H9 (cell line): ENCODE data around the gene ATP5PO. TPM values are rescaled to one million over a fixed set of nuclear protein-coding genes. Genes with fewer than 3 reads are reported as not detected.

Experiments used
- DNase-seq: peaks from one replicate; pipeline ENCODE4 v3.0.0-alpha.2; 2017
- H2AFZ ChIP-seq: one replicate; pipeline ENCODE4 v1.6.1; 2013; ENCODE audit warnings: mild to moderate bottlenecking, low read length, control low read depth, moderate library complexity
- H2AK5ac ChIP-seq: 2 replicates; pipeline ENCODE4 v1.6.1; 2013; ENCODE audit warnings: low read length, control low read depth, mixed read lengths; ENCODE audit not compliant: insufficient read length
- H2BK120ac ChIP-seq: one replicate; pipeline ENCODE4 v1.6.1; 2013; ENCODE audit warnings: low read depth, mild to moderate bottlenecking, low read length, control low read depth, inconsistent platforms; ENCODE audit not compliant: poor library complexity, severe bottlenecking
- H2BK12ac ChIP-seq: 2 replicates; pipeline ENCODE4 v1.6.1; 2013; ENCODE audit warnings: low read length, control low read depth, mixed read lengths, low read depth; ENCODE audit not compliant: insufficient read length
- H2BK15ac ChIP-seq: 2 replicates; pipeline ENCODE4 v1.6.1; 2013; ENCODE audit warnings: low read depth, low read length, control low read depth
- H2BK20ac ChIP-seq: one replicate; pipeline ENCODE4 v1.6.1; 2013; ENCODE audit warnings: low read depth, mild to moderate bottlenecking, low read length, control low read depth, inconsistent platforms; ENCODE audit not compliant: poor library complexity, severe bottlenecking
- H2BK5ac ChIP-seq: 2 replicates; pipeline ENCODE4 v1.6.1; 2013; ENCODE audit warnings: low read length, control low read depth, mixed read lengths; ENCODE audit not compliant: insufficient read length
- H3K14ac ChIP-seq: 2 replicates; pipeline ENCODE4 v1.6.1; 2013; ENCODE audit warnings: low read length, control low read depth; ENCODE audit not compliant: insufficient read depth
- H3K18ac ChIP-seq: 2 replicates; pipeline ENCODE4 v1.6.1; 2013; ENCODE audit warnings: low read depth, mild to moderate bottlenecking, mixed read lengths, low read length, control low read depth; ENCODE audit not compliant: insufficient read length
- H3K23ac ChIP-seq: 2 replicates; pipeline ENCODE4 v1.6.1; 2013; ENCODE audit warnings: low read length, control low read depth, mixed read lengths, low read depth; ENCODE audit not compliant: insufficient read length
- H3K23me2 ChIP-seq: 2 replicates; pipeline ENCODE4 v1.6.1; 2013; ENCODE audit warnings: low read depth, mild to moderate bottlenecking, mixed read lengths, low read length, control low read depth; ENCODE audit not compliant: insufficient read length, poor library complexity, severe bottlenecking
- H3K27ac ChIP-seq: 2 replicates; pipeline ENCODE4 v1.5.1; 2013; ENCODE audit warnings: low read length, control low read depth, mixed read lengths, low read depth; ENCODE audit not compliant: insufficient read length
- H3K27me3 ChIP-seq: 2 replicates; pipeline ENCODE4 v1.6.1; 2013; ENCODE audit warnings: low read length, control low read depth, inconsistent platforms; ENCODE audit not compliant: insufficient read depth
- H3K4ac ChIP-seq: 2 replicates; pipeline ENCODE4 v1.6.1; 2013; ENCODE audit warnings: low read depth, mild to moderate bottlenecking, control low read depth, inconsistent platforms, low read length, moderate library complexity
- H3K4me1 ChIP-seq: 2 replicates; pipeline ENCODE4 v1.6.1; 2013; ENCODE audit warnings: low read length, control low read depth, inconsistent platforms; ENCODE audit not compliant: insufficient read depth
- H3K4me2 ChIP-seq: 2 replicates; pipeline ENCODE4 v1.6.1; 2013; ENCODE audit warnings: low read length, control low read depth, mixed read lengths; ENCODE audit not compliant: insufficient read length, insufficient read depth
- H3K56ac ChIP-seq: 2 replicates; pipeline ENCODE4 v1.6.1; 2013; ENCODE audit warnings: low read depth, mild to moderate bottlenecking, mixed read lengths, low read length, control low read depth; ENCODE audit not compliant: insufficient read length
- H3K79me1 ChIP-seq: 2 replicates; pipeline ENCODE4 v1.6.1; 2013; ENCODE audit warnings: low read depth, mild to moderate bottlenecking, moderate library complexity, low read length, control low read depth, inconsistent platforms; ENCODE audit not compliant: insufficient read depth, poor library complexity, severe bottlenecking
- H3K79me2 ChIP-seq: 2 replicates; pipeline ENCODE4 v1.6.1; 2013; ENCODE audit warnings: low read length, control low read depth, inconsistent platforms; ENCODE audit not compliant: insufficient read depth
- H3K9ac ChIP-seq: 2 replicates; pipeline ENCODE4 v1.6.1; 2013; ENCODE audit warnings: low read length, control low read depth, mixed read lengths; ENCODE audit not compliant: insufficient read length; ENCODE audit errors: extremely low read depth
- H3K9me3 ChIP-seq: one replicate; pipeline ENCODE4 v1.6.1; 2013; ENCODE audit warnings: low read depth, low read length, inconsistent platforms; ENCODE audit not compliant: control insufficient read depth
- H3T11ph ChIP-seq: one replicate; pipeline ENCODE4 v1.6.1; 2013; ENCODE audit warnings: mild to moderate bottlenecking, low read length, control low read depth, inconsistent platforms
- H4K20me1 ChIP-seq: one replicate; pipeline ENCODE4 v1.6.1; 2013; ENCODE audit not compliant: control insufficient read depth, insufficient read length, insufficient read depth
- H4K5ac ChIP-seq: 2 replicates; pipeline ENCODE4 v1.6.1; 2013; ENCODE audit warnings: low read depth, mild to moderate bottlenecking, mixed read lengths, low read length, control low read depth; ENCODE audit not compliant: insufficient read length
- H4K8ac ChIP-seq: replicated peaks from 2 replicates; pipeline ENCODE4 v1.6.1; 2013; ENCODE audit warnings: low read length, control low read depth, mixed read lengths, low read depth; ENCODE audit not compliant: insufficient read length
- H4K91ac ChIP-seq: 2 replicates; pipeline ENCODE4 v1.6.1; 2013; ENCODE audit warnings: low read depth, mild to moderate bottlenecking, moderate library complexity, mixed read lengths, low read length, control low read depth; ENCODE audit not compliant: insufficient read length
- H3K27ac Mint-ChIP-seq, 3 experiments: 2 replicates in 2 of 3; 3 replicates in 1 of 3; pipeline ENCODE4 v1.8.0; 2020 to 2021; ENCODE audit warnings: mixed read lengths in 3 of 3, mild to moderate bottlenecking in 1 of 3, moderate library complexity in 1 of 3
- H3K27me3 Mint-ChIP-seq: 2 replicates; pipeline ENCODE4 v1.8.0; 2021; ENCODE audit warnings: low read depth, mild to moderate bottlenecking, moderate library complexity, mixed read lengths
- H3K36me3 Mint-ChIP-seq, 3 experiments: 2 replicates in 2 of 3; 3 replicates in 1 of 3; pipeline ENCODE4 v1.8.0; 2020 to 2021; ENCODE audit warnings: low read depth in 3 of 3, mixed read lengths in 3 of 3; ENCODE audit not compliant: insufficient read depth in 1 of 3
- H3K4me1 Mint-ChIP-seq, 2 experiments: 2 replicates each; pipeline ENCODE4 v1.8.0; 2020; ENCODE audit warnings: mixed read lengths in 2 of 2
- H3K4me3 Mint-ChIP-seq, 2 experiments: 2 replicates in 1 of 2; 3 replicates in 1 of 2; pipeline ENCODE4 v1.8.0; 2020 to 2021; ENCODE audit warnings: mild to moderate bottlenecking in 2 of 2, mixed read lengths in 2 of 2, moderate library complexity in 1 of 2
- H3K9me3 Mint-ChIP-seq, 2 experiments: 2 replicates in 1 of 2; 3 replicates in 1 of 2; pipeline ENCODE4 v1.8.0; 2020; ENCODE audit warnings: mild to moderate bottlenecking in 2 of 2, mixed read lengths in 2 of 2, moderate library complexity in 1 of 2
- CTCF ChIP-seq: fragments of 200-600 bp; sonication (generic); conservative IDR thresholded peaks from 3 replicates; pipeline ENCODE4 v1.8.0; 2021; ENCODE audit warnings: antibody characterized with exemption, mild to moderate bottlenecking
- WGBS: extraction: QIAGEN DNeasy Blood & Tissue Kit; methylation state at CpG from one replicate; pipeline ENCODE4 v1.1.7; 2013; ENCODE audit warnings: missing lambda C conversion rate, low lambda C conversion rate, mixed read lengths; ENCODE audit not compliant: insufficient read length; ENCODE audit errors: extremely low coverage; 5-methylcytosine and 5-hydroxymethylcytosine counted together
- total RNA-seq: library from RNA; stranded (reverse); gene quantifications from 2 replicates; pipeline ENCODE4 v1.2.1, GENCODE V29; 2021

Gene ATP5PO
- total RNA-seq, 1 experiment from 2014 or later, result 275 TPM

- peaks cover 2 to 10% of the 10 kb centered on the region in 2 experiments; a peak in 2 of 5 replicates for H3K9me3 Mint-ChIP-seq
- peaks cover 5% of the 10 kb centered on the region for H3K27me3 Mint-ChIP-seq
- Histone ChIP-seq H3K4me2 (no peak overlapping the region), H3K9ac (no peak overlapping the region), H4K5ac (no peak overlapping the region), H2BK12ac (no peak overlapping the region), H3K79me2 (no peaks in the 10 kb centered on the region), H3T11ph (no peak overlapping the region), H4K20me1 (peaks cover 3% of the 10 kb centered on the region), H2AFZ (no peak overlapping the region), H3K14ac (no peak overlapping the region), H3K18ac (no peak overlapping the region), H2BK20ac (no peak overlapping the region), H4K8ac (no peak overlapping the region), H4K91ac (no peak overlapping the region), H3K23ac (no peak overlapping the region), H3K27me3 (no peaks in the 10 kb centered on the region), H3K4ac (no peak overlapping the region), H3K56ac (no peak overlapping the region), H3K79me1 (no peaks in the 10 kb centered on the region), H2AK5ac (no peak overlapping the region), H3K23me2 (no peaks in the 10 kb centered on the region), H3K27ac (no peak overlapping the region), H3K9me3 (no peaks in the 10 kb centered on the region), H2BK120ac (no peak overlapping the region), H2BK15ac (no peak overlapping the region), H3K4me1 (no peaks in the 10 kb centered on the region; the same call in none of the 2 replicates), H2BK5ac (no peak overlapping the region)
- H3K4me3 Mint-ChIP-seq, result no peak overlapping the region
- H3K27ac Mint-ChIP-seq, result no peak overlapping the region
- no peaks in the 10 kb centered on the region for H3K36me3 Mint-ChIP-seq
- peaks cover 23 to 28% of the 10 kb centered on the region in 2 experiments for H3K4me1 Mint-ChIP-seq
- DNase-seq, result peak; percentile 90
- no CpG with 5 or more reads among the region's 8 CpGs for WGBS
- peak; percentile 69 for TF ChIP-seq CTCF
Observed at GRCh38 chr21:33892853-33893252, 22.8 kb downstream of the ATP5PO start.
